Heart left ventricle (tissue), 13 donors: Measurements from ENCODE around the gene DMBX1.

Experiments
- POLR2A ChIP-seq, 2 donors: fragments of 450-650 bp; IDR thresholded peaks; one replicate each; pipeline ENCODE4 v1.6.1; 2017; ENCODE audit warnings: antibody characterized with exemption in 2 of 2, mild to moderate bottlenecking in 2 of 2, moderate library complexity in 2 of 2
- TF ChIP-seq, protein P1 (sequence below), 12 donors: fragments of 200-600 bp; sonication (generic) in 4 of 12; IDR thresholded peaks; one replicate each; pipeline versions ENCODE4 v1.5.0 to v1.8.0; 2018 to 2022; ENCODE audit warnings: antibody characterized with exemption in 12 of 12, mild to moderate bottlenecking in 5 of 12
- donor health status: ischemic (EF 13 %, LVEDD 7.1; RV severe dilation, severe dysfunction).
- donor health status: DM: no; HTN: yes; CAD: no.
- donor health status: DM: no; HTN: no; CAD: no.
- donor health status: ischemic (EF 25% LVEDD 6.9; RV normal size, moderate dysfunction).
- donor health status: ischemic (EF 25% LVEDD 5.7; RV mildly dilated, moderate dysfunction).
- donor health status: ischemic (EF 35%, LVEDD 5.7; RV mildly dilated, moderate dysfunction).
- donor health status: nonischemic (EF 11% LVEDD 7.7; RV severe dilation, severe dysfunction).
- donor health status: DM: yes; HTN: yes; CAD: no.
- donor health status: PGD.
- donor health status: ischemic (EF 29% LVEDD 5.4; RV normal size, mild dysfunction).
- donor health status: nonischemic (EF 23%, LVEDD 6.1; RV moderate dilation, normal function).

DNA sequence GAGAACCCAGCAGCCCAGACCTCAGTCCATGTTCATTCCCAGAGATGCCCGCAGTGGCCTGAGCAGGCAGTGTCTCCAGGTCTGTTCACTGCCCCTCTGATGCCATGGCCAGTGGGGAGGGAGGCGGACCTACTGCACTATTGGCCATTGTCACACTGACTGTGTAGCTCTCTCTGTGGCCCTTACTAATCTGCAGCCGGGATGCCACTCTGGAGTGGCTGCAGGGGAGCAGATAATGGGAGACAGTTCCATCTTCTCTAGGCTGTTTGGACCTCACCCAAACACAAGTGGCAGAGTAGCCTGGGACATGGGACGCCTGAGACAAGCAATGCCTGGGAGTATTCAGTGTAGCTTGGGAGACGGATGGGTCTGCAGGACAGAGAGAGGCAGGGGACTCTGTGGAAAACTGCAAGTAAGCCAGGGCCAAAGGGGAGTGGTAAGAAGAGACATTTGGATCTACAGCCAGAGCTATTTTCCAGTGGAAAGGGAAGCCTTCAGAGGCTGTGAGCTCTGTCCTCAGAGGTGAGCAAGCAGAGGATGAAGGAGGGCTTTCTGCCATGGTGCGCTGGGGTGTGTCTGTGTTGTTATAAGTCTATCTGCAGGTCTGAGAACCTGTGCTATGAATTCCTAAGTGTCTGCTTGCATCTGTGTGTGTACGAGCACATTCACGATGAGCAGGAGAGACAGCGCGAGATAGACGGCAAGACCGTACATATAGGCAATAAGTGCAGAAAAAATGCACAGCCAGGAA lies 26.7 kb downstream of the DMBX1 start:
- TF ChIP-seq, protein P1, sequence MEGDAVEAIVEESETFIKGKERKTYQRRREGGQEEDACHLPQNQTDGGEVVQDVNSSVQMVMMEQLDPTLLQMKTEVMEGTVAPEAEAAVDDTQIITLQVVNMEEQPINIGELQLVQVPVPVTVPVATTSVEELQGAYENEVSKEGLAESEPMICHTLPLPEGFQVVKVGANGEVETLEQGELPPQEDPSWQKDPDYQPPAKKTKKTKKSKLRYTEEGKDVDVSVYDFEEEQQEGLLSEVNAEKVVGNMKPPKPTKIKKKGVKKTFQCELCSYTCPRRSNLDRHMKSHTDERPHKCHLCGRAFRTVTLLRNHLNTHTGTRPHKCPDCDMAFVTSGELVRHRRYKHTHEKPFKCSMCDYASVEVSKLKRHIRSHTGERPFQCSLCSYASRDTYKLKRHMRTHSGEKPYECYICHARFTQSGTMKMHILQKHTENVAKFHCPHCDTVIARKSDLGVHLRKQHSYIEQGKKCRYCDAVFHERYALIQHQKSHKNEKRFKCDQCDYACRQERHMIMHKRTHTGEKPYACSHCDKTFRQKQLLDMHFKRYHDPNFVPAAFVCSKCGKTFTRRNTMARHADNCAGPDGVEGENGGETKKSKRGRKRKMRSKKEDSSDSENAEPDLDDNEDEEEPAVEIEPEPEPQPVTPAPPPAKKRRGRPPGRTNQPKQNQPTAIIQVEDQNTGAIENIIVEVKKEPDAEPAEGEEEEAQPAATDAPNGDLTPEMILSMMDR (IDR thresholded peaks at IDR 0.05), result no peak
- TF ChIP-seq POLR2A (IDR thresholded peaks at IDR 0.05), result no peak
